Peyer's patch (tissue), 4 donors: ENCODE results near the gene AKTIP.

Experiments used
- POLR2A ChIP-seq, 2 donors: fragments of 450-650 bp; IDR thresholded peaks; one replicate each; pipeline ENCODE4 v1.5.1; 2017; ENCODE audit warnings: antibody characterized with exemption in 2 of 2, mild to moderate bottlenecking in 2 of 2, moderate library complexity in 2 of 2
- TF ChIP-seq, protein P1 (sequence below), 6 experiments: fragments of 450-650 bp in 4 of 6; fragments of 200-600 bp in 2 of 6; sonication (generic) in 1 of 6; IDR thresholded peaks; one replicate each; pipeline ENCODE4 v1.5.1; 2017 to 2019; ENCODE audit warnings: antibody characterized with exemption in 6 of 6, mild to moderate bottlenecking in 3 of 6, moderate library complexity in 1 of 6

DNA sequence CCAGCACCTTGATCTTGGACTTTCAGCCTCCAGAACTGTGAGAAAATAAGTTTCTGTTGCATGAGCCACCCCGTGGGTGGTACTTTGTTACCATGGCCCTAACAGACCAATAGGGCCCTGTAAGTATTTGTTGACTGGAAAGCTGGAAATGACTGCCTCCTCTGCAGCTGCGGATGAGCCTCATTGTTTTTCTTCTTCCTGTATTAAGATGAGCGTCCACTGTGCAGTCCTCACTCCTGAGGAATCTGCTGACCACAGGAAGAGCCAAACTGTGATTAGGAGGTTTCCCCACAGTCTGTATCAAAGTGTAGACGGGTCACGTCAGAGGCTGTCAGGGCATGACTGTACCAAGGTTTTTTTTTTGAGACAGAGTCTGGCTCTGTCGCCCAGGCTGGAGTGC is 12.2 kb upstream of the AKTIP start:
- TF ChIP-seq, protein P1, sequence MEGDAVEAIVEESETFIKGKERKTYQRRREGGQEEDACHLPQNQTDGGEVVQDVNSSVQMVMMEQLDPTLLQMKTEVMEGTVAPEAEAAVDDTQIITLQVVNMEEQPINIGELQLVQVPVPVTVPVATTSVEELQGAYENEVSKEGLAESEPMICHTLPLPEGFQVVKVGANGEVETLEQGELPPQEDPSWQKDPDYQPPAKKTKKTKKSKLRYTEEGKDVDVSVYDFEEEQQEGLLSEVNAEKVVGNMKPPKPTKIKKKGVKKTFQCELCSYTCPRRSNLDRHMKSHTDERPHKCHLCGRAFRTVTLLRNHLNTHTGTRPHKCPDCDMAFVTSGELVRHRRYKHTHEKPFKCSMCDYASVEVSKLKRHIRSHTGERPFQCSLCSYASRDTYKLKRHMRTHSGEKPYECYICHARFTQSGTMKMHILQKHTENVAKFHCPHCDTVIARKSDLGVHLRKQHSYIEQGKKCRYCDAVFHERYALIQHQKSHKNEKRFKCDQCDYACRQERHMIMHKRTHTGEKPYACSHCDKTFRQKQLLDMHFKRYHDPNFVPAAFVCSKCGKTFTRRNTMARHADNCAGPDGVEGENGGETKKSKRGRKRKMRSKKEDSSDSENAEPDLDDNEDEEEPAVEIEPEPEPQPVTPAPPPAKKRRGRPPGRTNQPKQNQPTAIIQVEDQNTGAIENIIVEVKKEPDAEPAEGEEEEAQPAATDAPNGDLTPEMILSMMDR (IDR thresholded peaks at IDR 0.05), result no peak
- no peak for TF ChIP-seq POLR2A (IDR thresholded peaks at IDR 0.05)
